Upper lobe of left lung (tissue), 4 donors: Measurements from ENCODE around the gene CYTH3.

Experiments
- EP300 ChIP-seq, 4 donors: sonication (generic); formaldehyde crosslinking; IDR thresholded peaks; one replicate each; pipeline ENCODE4 v1.5.1; 2017; ENCODE audit warnings: antibody characterized with exemption in 4 of 4, control low read depth in 2 of 4
- POLR2A ChIP-seq, 4 donors: fragments of 450-650 bp; IDR thresholded peaks; one replicate each; pipeline ENCODE4 v1.5.1; 2016 to 2017; ENCODE audit warnings: antibody characterized with exemption in 4 of 4, mild to moderate bottlenecking in 2 of 4
- POLR2AphosphoS5 ChIP-seq, 2 donors: sonication (generic); formaldehyde crosslinking; IDR thresholded peaks; one replicate each; pipeline ENCODE4 v1.5.1; 2017; ENCODE audit warnings: antibody characterized with exemption in 2 of 2
- TF ChIP-seq, protein P1 (sequence below), 6 experiments: fragments of 450-650 bp in 4 of 6; fragments of 200-600 bp in 2 of 6; sonication (generic) in 2 of 6; IDR thresholded peaks; one replicate each; pipeline ENCODE4 v1.5.1; 2016 to 2019; ENCODE audit warnings: antibody characterized with exemption in 6 of 6

DNA sequence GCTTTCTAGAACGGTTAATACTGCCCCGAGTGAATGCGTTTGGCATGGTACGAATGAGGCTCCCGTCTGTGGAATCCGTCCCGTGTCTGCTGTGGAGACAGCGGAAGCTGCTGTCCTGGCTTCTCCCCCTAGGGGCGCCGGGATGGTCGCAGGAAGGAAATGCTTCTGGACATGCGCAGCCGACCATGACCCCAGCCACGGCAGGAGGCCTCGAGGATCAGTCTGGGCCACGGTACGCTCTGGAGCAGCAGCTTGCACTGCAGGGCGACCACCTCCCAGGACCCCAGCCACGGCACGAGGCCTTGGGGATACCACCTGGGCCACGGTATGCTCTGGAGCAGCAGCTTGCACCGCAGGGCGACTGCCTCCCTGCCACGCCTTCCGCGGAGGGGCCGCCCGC, 107.9 kb downstream of the CYTH3 start:
- TF ChIP-seq, protein P1, sequence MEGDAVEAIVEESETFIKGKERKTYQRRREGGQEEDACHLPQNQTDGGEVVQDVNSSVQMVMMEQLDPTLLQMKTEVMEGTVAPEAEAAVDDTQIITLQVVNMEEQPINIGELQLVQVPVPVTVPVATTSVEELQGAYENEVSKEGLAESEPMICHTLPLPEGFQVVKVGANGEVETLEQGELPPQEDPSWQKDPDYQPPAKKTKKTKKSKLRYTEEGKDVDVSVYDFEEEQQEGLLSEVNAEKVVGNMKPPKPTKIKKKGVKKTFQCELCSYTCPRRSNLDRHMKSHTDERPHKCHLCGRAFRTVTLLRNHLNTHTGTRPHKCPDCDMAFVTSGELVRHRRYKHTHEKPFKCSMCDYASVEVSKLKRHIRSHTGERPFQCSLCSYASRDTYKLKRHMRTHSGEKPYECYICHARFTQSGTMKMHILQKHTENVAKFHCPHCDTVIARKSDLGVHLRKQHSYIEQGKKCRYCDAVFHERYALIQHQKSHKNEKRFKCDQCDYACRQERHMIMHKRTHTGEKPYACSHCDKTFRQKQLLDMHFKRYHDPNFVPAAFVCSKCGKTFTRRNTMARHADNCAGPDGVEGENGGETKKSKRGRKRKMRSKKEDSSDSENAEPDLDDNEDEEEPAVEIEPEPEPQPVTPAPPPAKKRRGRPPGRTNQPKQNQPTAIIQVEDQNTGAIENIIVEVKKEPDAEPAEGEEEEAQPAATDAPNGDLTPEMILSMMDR (IDR thresholded peaks at IDR 0.05): no peak
- TF ChIP-seq POLR2AphosphoS5 (IDR thresholded peaks at IDR 0.05): no peak
- TF ChIP-seq POLR2A (IDR thresholded peaks at IDR 0.05): no peak
- TF ChIP-seq EP300 (IDR thresholded peaks at IDR 0.05): no peak
